ENCODE data around the gene ENOX1. TPM values are rescaled to one million over a fixed set of nuclear protein-coding genes. Genes with fewer than 3 reads are reported as not detected.

ENOX1 gene
- total RNA-seq, 4 donors from 2014 or later = 0.27 to 0.83 (median 0.53) TPM; not detected in 1

DNA sequence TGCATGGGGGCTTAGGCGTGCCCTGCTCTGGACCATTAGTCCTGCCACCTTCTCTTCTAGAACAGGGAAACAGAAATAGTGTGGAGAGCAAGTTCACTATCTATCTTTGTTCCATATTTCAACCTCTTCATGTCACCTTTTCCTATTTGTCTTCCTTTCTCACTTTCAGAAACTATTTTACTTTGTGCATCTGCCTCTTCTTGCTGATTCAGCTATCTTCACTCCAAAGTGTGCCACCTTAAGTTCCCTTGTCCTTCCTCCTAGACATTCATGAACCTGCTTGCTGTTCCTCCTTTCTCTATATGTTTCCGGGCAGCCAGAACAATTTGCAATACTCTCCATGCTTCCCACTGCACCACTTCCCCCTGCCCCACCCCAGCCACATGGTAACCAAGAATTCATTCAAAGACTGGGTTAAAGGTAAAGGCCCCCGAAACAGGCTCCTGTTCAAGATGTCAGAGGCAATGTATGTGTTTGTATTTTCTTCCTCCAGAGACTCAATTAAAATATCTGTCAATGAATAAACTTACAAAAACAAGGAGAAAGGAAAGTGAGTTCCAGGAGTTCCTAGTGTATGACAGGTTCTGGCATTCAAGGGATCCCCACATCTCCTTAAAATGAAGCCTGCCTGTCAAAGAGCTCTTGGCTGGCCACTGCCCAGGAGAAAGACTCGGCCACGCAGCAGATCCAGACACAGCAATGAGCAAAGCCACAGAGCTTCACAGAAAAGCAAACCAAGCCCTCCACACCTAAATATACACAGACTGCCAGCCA, 495.3 kb downstream of the ENOX1 start:
- H3K4me1 ChIP-seq = no peaks in the 10 kb centered on the region
- H3K27me3 ChIP-seq = no peaks in the 10 kb centered on the region
- H3K4me3 ChIP-seq = no peak overlapping the region
- H3K9me3 ChIP-seq = no peaks in the 10 kb centered on the region
- no peak for TF ChIP-seq POLR2A (IDR thresholded peaks at IDR 0.05)
- TF ChIP-seq, protein P1, sequence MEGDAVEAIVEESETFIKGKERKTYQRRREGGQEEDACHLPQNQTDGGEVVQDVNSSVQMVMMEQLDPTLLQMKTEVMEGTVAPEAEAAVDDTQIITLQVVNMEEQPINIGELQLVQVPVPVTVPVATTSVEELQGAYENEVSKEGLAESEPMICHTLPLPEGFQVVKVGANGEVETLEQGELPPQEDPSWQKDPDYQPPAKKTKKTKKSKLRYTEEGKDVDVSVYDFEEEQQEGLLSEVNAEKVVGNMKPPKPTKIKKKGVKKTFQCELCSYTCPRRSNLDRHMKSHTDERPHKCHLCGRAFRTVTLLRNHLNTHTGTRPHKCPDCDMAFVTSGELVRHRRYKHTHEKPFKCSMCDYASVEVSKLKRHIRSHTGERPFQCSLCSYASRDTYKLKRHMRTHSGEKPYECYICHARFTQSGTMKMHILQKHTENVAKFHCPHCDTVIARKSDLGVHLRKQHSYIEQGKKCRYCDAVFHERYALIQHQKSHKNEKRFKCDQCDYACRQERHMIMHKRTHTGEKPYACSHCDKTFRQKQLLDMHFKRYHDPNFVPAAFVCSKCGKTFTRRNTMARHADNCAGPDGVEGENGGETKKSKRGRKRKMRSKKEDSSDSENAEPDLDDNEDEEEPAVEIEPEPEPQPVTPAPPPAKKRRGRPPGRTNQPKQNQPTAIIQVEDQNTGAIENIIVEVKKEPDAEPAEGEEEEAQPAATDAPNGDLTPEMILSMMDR (IDR thresholded peaks at IDR 0.05) = no peak
- H3K36me3 ChIP-seq = no peaks in the 10 kb centered on the region
- no peak overlapping the region for H3K27ac ChIP-seq
- no peak for DNase-seq

DNA sequence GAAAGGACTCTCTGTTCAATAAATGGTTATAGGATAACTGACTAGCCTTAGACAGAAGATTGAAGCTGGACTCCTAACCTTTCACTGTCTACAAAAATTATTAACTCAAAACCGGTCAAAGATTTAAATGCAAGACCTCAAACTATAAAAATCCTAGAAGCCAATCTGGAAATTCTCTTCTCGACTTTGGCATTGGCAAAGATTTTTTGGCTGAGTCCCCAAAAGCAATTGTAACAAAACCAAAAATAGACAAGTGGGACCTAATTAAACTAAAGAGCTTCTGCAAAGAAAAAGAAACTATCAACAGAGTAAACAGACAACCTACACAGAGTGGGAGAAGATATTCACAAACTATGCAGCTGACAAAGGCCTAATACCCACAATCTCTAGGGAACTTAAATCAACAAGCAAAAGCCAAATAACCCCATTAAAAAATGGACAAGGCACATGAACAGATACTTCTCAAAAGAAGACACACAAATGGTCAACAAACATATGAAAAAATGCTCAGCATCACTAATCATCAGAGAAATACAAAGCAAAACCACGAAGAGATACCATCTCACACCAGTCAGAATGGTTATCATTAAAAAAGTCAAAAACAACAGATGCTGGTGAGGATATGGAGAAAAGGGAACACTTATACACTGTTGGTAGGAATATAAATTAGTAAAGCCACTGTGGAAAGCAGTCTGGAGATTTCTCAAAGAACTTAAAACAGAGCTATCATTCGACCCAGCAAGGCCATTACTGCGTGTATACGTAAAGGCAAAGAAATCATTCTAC, 497.1 kb downstream of the ENOX1 start:
- no peaks in the 10 kb centered on the region for H3K4me1 ChIP-seq
- no peaks in the 10 kb centered on the region for H3K27me3 ChIP-seq
- H3K36me3 ChIP-seq = no peaks in the 10 kb centered on the region
- no peaks in the 10 kb centered on the region for H3K9me3 ChIP-seq
- H3K4me3 ChIP-seq = no peak overlapping the region
- TF ChIP-seq POLR2A (IDR thresholded peaks at IDR 0.05) = no peak
- TF ChIP-seq, protein P1 (IDR thresholded peaks at IDR 0.05) = no peak
- H3K27ac ChIP-seq = no peak overlapping the region
- no peak for DNase-seq

DNA sequence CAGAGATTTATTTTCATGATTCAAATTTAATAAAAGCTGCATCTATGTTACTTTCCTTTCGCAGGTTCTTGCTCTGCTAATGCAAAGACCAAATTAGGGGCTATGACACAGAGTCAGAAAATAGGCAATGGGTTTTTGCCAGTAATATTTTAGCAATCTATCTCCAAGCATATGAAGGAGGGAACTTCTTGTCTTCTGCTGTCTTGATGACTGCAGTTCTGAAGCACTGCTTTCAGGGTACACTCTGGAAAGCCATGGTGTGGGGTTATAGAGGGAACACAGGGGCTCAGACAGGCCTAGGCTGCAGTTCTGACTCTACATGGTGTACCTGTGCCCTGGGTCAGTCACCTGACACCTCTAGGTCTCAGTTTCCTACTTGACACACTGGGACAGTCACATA, 500.0 kb downstream of the ENOX1 start:
- Histone ChIP-seq H3K27me3 (no peaks in the 10 kb centered on the region), H3K4me3 (no peak overlapping the region), H3K36me3 (no peaks in the 10 kb centered on the region), H3K27ac (no peak overlapping the region), H3K4me1 (no peaks in the 10 kb centered on the region), H3K9me3 (no peaks in the 10 kb centered on the region)
- no peak for DNase-seq
- no peak for TF ChIP-seq POLR2A (IDR thresholded peaks at IDR 0.05)
- TF ChIP-seq, protein P1 (IDR thresholded peaks at IDR 0.05) = no peak

DNA sequence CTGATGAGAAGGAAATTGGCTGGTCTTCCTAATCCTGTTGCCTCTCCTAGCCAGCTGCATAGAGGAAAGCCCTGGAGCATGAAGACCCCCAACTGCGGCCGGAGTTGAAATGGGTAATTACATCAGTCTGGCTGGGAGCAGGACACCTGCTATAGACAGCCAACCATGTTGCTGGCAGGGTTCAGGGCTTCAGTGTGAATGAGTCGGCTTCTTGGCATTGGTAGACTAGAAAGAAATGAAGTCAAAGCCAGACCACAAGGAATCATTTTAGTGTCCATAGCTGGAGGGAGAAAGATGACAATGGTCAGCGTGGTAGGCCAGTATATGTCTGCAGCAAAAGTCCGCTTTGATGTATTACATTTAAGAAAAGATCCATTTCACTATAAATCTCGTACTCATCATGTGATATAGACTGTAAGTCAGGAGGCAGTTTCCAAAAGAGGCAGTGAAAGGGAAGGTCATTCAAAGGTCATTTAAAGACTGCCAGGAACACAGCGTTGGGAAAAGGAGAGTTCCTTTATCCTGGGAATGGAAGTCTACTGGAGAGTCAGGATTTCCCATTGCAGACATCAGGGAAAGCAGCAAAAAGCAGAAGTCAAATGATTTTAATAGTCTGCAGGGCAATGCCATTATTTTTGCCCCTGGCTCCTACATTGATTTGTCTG, 500.7 kb downstream of the ENOX1 start:
- no peaks in the 10 kb centered on the region for H3K36me3 ChIP-seq
- H3K27ac ChIP-seq = no peak overlapping the region
- H3K4me3 ChIP-seq = no peak overlapping the region
- H3K27me3 ChIP-seq = no peaks in the 10 kb centered on the region
- TF ChIP-seq, protein P1 (IDR thresholded peaks at IDR 0.05) = no peak
- TF ChIP-seq POLR2A (IDR thresholded peaks at IDR 0.05) = no peak
- no peaks in the 10 kb centered on the region for H3K4me1 ChIP-seq
- DNase-seq = no peak
- H3K9me3 ChIP-seq = no peaks in the 10 kb centered on the region

DNA sequence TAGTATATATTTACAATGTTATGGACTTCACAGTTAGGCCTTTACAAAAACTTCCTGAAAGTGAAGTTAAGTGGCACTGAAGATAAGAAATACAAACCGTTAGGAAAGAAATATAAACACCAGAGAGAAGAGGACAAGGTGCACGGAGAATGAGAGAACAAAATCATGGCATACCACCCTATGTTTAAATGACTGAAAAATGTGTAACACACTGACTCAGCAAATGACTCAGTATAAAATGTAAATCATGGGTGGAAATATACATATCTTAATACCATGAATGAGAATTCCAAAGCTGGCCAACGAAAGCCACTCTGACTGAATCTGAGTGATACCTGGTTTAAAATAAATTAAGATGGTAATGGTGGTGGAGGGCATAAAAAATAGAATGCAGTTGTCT, 502.6 kb downstream of the ENOX1 start:
- TF ChIP-seq, protein P1 (IDR thresholded peaks at IDR 0.05) = no peak
- no peak for TF ChIP-seq POLR2A (IDR thresholded peaks at IDR 0.05)
- Histone ChIP-seq H3K9me3 (no peaks in the 10 kb centered on the region), H3K4me1 (no peaks in the 10 kb centered on the region), H3K27me3 (no peaks in the 10 kb centered on the region), H3K27ac (no peak overlapping the region), H3K4me3 (no peak overlapping the region), H3K36me3 (no peaks in the 10 kb centered on the region)
- no peak for DNase-seq
